ENCODE results near the gene KITLG. TPM values are rescaled to one million over a fixed set of nuclear protein-coding genes. Genes with fewer than 3 reads are reported as not detected.

KITLG gene
- total RNA-seq, 1 donor from 2014 or later: 0.61 TPM

DNA sequence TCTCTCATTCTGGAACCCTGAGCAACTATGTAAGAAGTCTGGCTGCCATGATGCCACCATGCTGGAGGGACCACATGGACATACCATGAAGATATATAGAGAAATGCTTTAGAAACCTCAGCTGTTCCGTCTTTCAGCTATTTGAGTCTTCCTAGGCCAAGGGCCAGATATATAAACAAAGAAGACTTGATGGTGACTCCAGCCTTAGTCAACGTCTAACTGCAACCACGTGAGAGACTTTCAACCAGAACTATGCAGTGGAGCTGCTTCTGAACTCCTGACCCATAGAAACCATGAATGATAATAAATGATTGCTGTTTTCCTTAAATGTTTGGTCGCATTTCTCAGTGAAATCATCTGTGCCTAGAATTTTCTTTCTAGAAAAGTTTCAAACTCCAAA, 20.0 kb upstream of the KITLG start:
- H3K4me1 Mint-ChIP-seq (ENCODE audit: low read depth, unreplicated experiment): no peaks in the 10 kb centered on the region
- DNase-seq: no peak
- H3K27ac Mint-ChIP-seq (ENCODE audit: unreplicated experiment): no peak overlapping the region
- no peaks in the 10 kb centered on the region for H3K36me3 Mint-ChIP-seq (ENCODE audit: unreplicated experiment)
- H3K27me3 Mint-ChIP-seq (ENCODE audit: unreplicated experiment): no peaks in the 10 kb centered on the region
- TF ChIP-seq, protein P1, sequence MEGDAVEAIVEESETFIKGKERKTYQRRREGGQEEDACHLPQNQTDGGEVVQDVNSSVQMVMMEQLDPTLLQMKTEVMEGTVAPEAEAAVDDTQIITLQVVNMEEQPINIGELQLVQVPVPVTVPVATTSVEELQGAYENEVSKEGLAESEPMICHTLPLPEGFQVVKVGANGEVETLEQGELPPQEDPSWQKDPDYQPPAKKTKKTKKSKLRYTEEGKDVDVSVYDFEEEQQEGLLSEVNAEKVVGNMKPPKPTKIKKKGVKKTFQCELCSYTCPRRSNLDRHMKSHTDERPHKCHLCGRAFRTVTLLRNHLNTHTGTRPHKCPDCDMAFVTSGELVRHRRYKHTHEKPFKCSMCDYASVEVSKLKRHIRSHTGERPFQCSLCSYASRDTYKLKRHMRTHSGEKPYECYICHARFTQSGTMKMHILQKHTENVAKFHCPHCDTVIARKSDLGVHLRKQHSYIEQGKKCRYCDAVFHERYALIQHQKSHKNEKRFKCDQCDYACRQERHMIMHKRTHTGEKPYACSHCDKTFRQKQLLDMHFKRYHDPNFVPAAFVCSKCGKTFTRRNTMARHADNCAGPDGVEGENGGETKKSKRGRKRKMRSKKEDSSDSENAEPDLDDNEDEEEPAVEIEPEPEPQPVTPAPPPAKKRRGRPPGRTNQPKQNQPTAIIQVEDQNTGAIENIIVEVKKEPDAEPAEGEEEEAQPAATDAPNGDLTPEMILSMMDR (IDR thresholded peaks at IDR 0.05; ENCODE audit: partially characterized antibody, unreplicated experiment): no peak
- H3K9me3 Mint-ChIP-seq (ENCODE audit: unreplicated experiment): no peaks in the 10 kb centered on the region
- no peak overlapping the region for H3K4me3 Mint-ChIP-seq (ENCODE audit: unreplicated experiment)

DNA sequence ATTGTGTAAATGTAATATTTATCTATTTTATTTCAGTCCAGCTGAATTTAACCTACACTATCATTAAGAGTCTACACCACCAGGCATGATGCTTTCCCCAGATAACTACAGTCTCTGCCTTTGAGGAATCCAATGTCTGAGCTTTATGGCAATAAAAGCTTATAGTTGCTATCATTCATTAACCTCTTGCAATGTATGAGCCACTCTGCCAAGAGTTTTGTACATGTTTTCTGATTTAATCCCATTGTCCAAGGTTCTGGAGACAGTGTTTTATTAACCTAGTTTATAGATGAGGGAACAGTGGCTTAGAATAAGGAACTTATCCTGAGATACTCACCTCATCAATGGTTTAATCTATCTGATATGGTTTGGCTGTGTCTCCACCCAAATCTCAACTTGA, 17.1 kb upstream of the KITLG start:
- Mint-ChIP-seq H3K4me3 (ENCODE audit: unreplicated experiment) (no peak overlapping the region), H3K27me3 (ENCODE audit: unreplicated experiment) (no peaks in the 10 kb centered on the region), H3K9me3 (ENCODE audit: unreplicated experiment) (no peaks in the 10 kb centered on the region), H3K27ac (ENCODE audit: unreplicated experiment) (no peak overlapping the region), H3K4me1 (ENCODE audit: low read depth, unreplicated experiment) (no peaks in the 10 kb centered on the region), H3K36me3 (ENCODE audit: unreplicated experiment) (no peaks in the 10 kb centered on the region)
- TF ChIP-seq, protein P1 (IDR thresholded peaks at IDR 0.05; ENCODE audit: partially characterized antibody, unreplicated experiment): no peak
- DNase-seq: no peak

DNA sequence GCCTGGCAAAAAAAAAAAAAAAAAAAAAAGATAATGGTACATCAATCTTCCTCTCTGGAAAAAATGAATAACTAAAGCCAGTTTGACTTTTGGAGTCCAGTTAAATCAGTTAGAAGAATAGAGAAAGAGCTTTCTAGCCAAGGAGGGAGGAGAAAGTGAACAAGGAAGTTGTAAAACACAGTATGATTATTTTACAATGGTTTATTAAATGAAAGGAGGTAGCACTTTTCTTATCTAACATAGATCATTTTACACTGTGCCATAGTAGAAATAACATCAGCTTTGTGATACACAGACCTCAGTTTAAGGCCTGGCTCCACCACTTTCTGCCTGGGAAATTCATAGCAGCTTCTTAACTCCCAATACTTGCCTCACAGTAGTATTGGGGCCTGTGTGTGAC, 15.4 kb upstream of the KITLG start:
- no peaks in the 10 kb centered on the region for H3K4me1 Mint-ChIP-seq (ENCODE audit: low read depth, unreplicated experiment)
- TF ChIP-seq, protein P1 (IDR thresholded peaks at IDR 0.05; ENCODE audit: partially characterized antibody, unreplicated experiment): no peak
- no peak overlapping the region for H3K27ac Mint-ChIP-seq (ENCODE audit: unreplicated experiment)
- no peaks in the 10 kb centered on the region for H3K9me3 Mint-ChIP-seq (ENCODE audit: unreplicated experiment)
- DNase-seq: no peak
- no peaks in the 10 kb centered on the region for H3K27me3 Mint-ChIP-seq (ENCODE audit: unreplicated experiment)
- no peak overlapping the region for H3K4me3 Mint-ChIP-seq (ENCODE audit: unreplicated experiment)
- H3K36me3 Mint-ChIP-seq (ENCODE audit: unreplicated experiment): no peaks in the 10 kb centered on the region

DNA sequence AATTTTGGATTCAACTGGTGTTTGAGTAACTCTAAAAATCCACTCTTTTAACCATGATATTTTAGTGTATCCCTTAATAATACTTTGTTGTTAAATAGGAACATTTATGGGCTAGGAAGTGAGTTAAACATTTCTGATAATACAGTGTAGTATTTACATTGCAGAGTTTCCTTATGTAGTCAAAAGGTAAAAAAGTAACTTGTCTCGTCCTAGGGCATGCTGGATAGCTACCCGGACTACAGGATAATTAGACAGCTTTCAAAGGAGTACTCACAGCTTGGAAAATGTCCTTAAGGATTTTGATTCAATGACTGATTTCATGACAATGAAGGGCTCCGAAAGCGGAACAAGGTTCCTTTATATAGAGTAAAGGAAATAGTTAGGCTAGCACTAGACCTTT, 14.5 kb upstream of the KITLG start:
- Mint-ChIP-seq H3K9me3 (ENCODE audit: unreplicated experiment) (no peaks in the 10 kb centered on the region), H3K36me3 (ENCODE audit: unreplicated experiment) (no peaks in the 10 kb centered on the region), H3K4me1 (ENCODE audit: low read depth, unreplicated experiment) (no peaks in the 10 kb centered on the region), H3K27me3 (ENCODE audit: unreplicated experiment) (no peaks in the 10 kb centered on the region), H3K4me3 (ENCODE audit: unreplicated experiment) (no peak overlapping the region), H3K27ac (ENCODE audit: unreplicated experiment) (no peak overlapping the region)
- TF ChIP-seq, protein P1 (IDR thresholded peaks at IDR 0.05; ENCODE audit: partially characterized antibody, unreplicated experiment): no peak
- no peak for DNase-seq

DNA sequence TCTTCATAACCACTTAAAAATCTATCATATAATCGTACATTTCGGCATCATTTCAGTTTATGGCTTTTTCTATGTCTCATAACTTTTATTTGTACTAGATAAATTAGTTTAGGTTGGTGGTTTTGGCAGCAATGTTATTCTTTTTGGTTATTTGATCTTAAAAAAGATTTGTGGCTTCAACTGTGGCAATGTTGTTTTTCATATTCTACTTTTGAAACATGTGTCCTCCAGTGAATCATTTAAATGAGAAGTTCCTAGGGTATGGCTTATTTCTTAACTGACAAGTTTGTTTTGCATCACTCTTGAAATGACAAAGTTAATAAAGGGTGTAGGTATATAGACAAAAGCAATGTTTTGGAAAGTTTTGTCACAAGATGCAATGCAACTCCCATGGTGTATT, 11.1 kb upstream of the KITLG start:
- Mint-ChIP-seq H3K9me3 (ENCODE audit: unreplicated experiment) (peaks cover 3% of the 10 kb centered on the region), H3K27ac (ENCODE audit: unreplicated experiment) (no peak overlapping the region), H3K27me3 (ENCODE audit: unreplicated experiment) (no peaks in the 10 kb centered on the region), H3K4me3 (ENCODE audit: unreplicated experiment) (no peak overlapping the region), H3K36me3 (ENCODE audit: unreplicated experiment) (peaks cover 6% of the 10 kb centered on the region), H3K4me1 (ENCODE audit: low read depth, unreplicated experiment) (no peaks in the 10 kb centered on the region)
- TF ChIP-seq, protein P1 (IDR thresholded peaks at IDR 0.05; ENCODE audit: partially characterized antibody, unreplicated experiment): no peak
- DNase-seq: no peak
